ENCODE data around the gene DENND1A. TPM values are rescaled to one million over a fixed set of nuclear protein-coding genes. Genes with fewer than 3 reads are reported as not detected.

The DENND1A gene
- total and polyA plus RNA-seq, 2 experiments from 2014 or later, result 13.1 to 28.7 TPM

DNA sequence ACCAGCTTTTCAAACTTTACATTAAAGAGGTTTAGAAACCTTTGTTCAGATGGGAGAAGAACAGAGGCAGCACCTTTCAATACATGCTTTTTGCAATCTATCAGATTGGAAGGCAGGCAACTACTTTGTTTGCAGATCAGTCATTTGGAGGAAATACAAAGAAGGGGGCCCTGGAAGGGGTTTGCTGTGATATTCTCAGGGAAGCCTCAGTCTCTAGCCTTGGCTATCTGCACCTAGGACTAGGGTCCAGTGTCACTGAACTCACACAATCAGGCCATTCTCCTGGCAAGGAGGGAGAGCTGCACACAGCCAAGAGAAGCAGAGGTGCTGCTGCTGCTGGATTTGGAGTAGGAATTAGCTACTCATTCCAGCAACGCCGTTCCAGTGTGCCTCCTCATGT lies 494.5 kb downstream of the DENND1A start (continued):
- TF ChIP-seq, protein P1, sequence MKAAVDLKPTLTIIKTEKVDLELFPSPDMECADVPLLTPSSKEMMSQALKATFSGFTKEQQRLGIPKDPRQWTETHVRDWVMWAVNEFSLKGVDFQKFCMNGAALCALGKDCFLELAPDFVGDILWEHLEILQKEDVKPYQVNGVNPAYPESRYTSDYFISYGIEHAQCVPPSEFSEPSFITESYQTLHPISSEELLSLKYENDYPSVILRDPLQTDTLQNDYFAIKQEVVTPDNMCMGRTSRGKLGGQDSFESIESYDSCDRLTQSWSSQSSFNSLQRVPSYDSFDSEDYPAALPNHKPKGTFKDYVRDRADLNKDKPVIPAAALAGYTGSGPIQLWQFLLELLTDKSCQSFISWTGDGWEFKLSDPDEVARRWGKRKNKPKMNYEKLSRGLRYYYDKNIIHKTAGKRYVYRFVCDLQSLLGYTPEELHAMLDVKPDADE (IDR thresholded peaks at IDR 0.05), result no peak
- TF ChIP-seq STAT1 (IDR thresholded peaks at IDR 0.05; ENCODE audit: unreplicated experiment) (no peak), ZNF114 (CRISPR knock-in tag; IDR thresholded peaks at IDR 0.05) (no peak)

DNA sequence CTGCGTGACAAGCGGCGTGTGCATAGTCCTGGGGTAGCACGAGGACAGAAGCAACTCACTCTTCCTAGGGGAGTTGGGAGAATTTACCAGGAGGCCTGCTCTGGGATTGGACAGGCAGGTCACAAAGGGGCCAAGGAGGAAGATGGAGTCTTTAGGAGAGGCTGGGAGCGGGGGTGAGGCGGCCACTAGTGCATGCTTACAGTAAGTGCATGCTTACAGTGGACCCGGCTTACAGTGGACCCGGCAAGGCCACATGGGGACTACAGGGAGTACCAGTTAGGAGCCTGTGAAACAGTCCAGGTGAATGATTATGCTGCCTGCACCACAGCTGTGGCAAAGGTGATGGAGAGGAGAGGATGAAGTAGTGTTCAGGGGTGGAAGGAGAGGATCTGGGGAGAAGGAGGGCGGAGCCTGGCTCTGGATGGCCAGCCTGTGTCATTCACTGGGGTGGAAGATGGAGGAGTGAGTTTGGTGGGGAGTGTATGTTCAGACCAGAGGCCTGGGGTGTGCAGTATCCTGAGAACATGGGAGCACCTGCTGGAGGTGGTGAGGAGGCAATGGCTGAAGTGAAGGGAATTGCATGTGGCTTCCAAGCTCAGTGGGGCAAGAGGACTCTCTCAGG lies 495.2 kb downstream of the DENND1A start:
- no peak overlapping the region for H3K4me3 ChIP-seq
- peaks cover 19% of the 10 kb centered on the region for H3K4me1 ChIP-seq (ENCODE audit: insufficient read depth)
- Mint-ChIP-seq H3K36me3 (ENCODE audit: low read depth) (peaks cover 10% of the 10 kb centered on the region), H3K27ac (no peak overlapping the region), H3K4me1 (peaks cover 22% of the 10 kb centered on the region), H3K4me3 (no peak overlapping the region), H3K9me3 (no peaks in the 10 kb centered on the region; the same call in 2 of the 3 replicates), H3K27me3 (ENCODE audit: insufficient read depth, low read depth, poor library complexity) (peaks cover 5% of the 10 kb centered on the region)
- DNase-seq (ENCODE audit: low spot score) (peak; percentile 84), ATAC-seq (peak; percentile 95)
- no peaks in the 10 kb centered on the region for H3F3A ChIP-seq (replicated peaks; ENCODE audit: low read depth)
- H3K9me2 ChIP-seq (ENCODE audit: insufficient read depth), result no peaks in the 10 kb centered on the region
- H2AFZ ChIP-seq, result no peak overlapping the region
- H3K27ac ChIP-seq (ENCODE audit: low read depth), result no peak overlapping the region
- TF ChIP-seq STAT1 (IDR thresholded peaks at IDR 0.05; ENCODE audit: unreplicated experiment) (no peak), ZNF114 (CRISPR knock-in tag; IDR thresholded peaks at IDR 0.05) (no peak), JUNB (IDR thresholded peaks at IDR 0.05; ENCODE audit: unreplicated experiment) (no peak)
- TF ChIP-seq, protein P2, sequence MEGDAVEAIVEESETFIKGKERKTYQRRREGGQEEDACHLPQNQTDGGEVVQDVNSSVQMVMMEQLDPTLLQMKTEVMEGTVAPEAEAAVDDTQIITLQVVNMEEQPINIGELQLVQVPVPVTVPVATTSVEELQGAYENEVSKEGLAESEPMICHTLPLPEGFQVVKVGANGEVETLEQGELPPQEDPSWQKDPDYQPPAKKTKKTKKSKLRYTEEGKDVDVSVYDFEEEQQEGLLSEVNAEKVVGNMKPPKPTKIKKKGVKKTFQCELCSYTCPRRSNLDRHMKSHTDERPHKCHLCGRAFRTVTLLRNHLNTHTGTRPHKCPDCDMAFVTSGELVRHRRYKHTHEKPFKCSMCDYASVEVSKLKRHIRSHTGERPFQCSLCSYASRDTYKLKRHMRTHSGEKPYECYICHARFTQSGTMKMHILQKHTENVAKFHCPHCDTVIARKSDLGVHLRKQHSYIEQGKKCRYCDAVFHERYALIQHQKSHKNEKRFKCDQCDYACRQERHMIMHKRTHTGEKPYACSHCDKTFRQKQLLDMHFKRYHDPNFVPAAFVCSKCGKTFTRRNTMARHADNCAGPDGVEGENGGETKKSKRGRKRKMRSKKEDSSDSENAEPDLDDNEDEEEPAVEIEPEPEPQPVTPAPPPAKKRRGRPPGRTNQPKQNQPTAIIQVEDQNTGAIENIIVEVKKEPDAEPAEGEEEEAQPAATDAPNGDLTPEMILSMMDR (conservative IDR thresholded peaks at IDR 0.05; ENCODE audit: low read depth in 2 of 2), result peak; percentile 45 to 59
- H3K36me3 ChIP-seq (ENCODE audit: insufficient read depth), result no peaks in the 10 kb centered on the region
- H3K79me2 ChIP-seq (replicated peaks; ENCODE audit: insufficient read depth), result no peaks in the 10 kb centered on the region
- no peaks in the 10 kb centered on the region for H3K27me3 ChIP-seq (ENCODE audit: insufficient read depth)
- no peak overlapping the region for H3K4me2 ChIP-seq
- no peaks in the 10 kb centered on the region for H4K20me1 ChIP-seq (replicated peaks; ENCODE audit: insufficient read depth)

DNA sequence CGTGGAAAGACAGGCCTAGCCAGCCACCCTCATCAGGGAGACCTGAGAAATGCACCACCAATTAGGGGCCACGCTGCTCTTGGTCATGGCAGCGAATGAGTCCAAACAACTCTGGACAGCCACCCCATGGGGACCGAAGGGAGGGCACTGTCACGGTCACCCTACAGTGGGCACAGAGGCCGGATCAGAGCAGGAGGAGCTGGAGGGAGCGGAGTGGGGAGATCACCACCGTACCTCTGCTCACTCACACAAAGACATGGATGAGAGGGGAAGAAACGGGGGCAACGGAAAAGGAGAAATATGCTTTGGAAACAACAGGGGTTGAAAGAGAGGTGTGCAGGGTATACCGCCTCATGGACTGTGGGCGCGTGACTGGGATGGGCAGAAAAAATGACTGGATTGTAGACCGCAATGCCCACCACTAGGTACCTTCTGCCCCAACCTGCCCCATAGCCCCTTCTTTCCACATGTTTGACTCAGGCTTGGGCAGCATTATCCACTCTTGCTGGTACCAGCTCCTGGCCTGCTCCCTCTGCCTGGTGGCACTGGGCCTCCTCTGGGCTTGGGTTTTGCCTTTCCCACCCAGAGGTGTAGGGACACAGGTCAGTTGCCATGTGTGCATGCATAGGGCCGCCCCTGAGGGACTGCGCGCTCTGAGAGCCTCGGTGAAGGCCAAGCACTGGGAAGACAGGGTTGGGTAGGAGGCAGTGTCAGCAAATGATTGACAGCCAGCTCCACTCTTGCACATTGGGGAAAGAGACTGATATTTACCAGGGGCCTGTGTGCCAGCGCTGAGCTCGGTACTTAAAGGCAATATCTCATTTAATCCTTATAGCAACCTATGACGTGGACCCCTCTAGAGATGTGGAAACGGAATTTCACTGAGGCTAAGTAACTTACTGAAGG lies 497.3 kb downstream of the DENND1A start:
- H3K4me3 Mint-ChIP-seq, result no peak overlapping the region
- H3K36me3 Mint-ChIP-seq (ENCODE audit: low read depth), result peaks cover 12% of the 10 kb centered on the region
- Histone ChIP-seq H2AFZ (no peak overlapping the region), H3K4me2 (no peak overlapping the region), H3K9me2 (ENCODE audit: insufficient read depth) (no peaks in the 10 kb centered on the region), H3K27me3 (ENCODE audit: insufficient read depth) (no peaks in the 10 kb centered on the region), H3F3A (replicated peaks; ENCODE audit: low read depth) (no peaks in the 10 kb centered on the region), H3K79me2 (replicated peaks; ENCODE audit: insufficient read depth) (no peaks in the 10 kb centered on the region), H3K27ac (ENCODE audit: low read depth) (no peak overlapping the region), H4K20me1 (replicated peaks; ENCODE audit: insufficient read depth) (no peaks in the 10 kb centered on the region), H3K4me3 (no peak overlapping the region), H3K36me3 (ENCODE audit: insufficient read depth) (no peaks in the 10 kb centered on the region), H3K4me1 (ENCODE audit: insufficient read depth) (peaks cover 2% of the 10 kb centered on the region; the same call in 1 of the 2 replicates)
- H3K27me3 Mint-ChIP-seq (ENCODE audit: insufficient read depth, low read depth, poor library complexity), result peaks cover 3% of the 10 kb centered on the region
- DNase-seq (ENCODE audit: low spot score) (no peak), ATAC-seq (no peak)
- H3K9me3 Mint-ChIP-seq, result no peaks in the 10 kb centered on the region; the same call in 1 of the 3 replicates
- no peak overlapping the region for H3K27ac Mint-ChIP-seq
- peaks cover 3% of the 10 kb centered on the region; the same call in 2 of the 3 replicates for H3K4me1 Mint-ChIP-seq
- TF ChIP-seq, protein P2 (conservative IDR thresholded peaks at IDR 0.05; ENCODE audit: low read depth in 2 of 2), result no peak
- TF ChIP-seq STAT1 (IDR thresholded peaks at IDR 0.05; ENCODE audit: unreplicated experiment), result no peak
- TF ChIP-seq EZH2phosphoT487 (IDR thresholded peaks at IDR 0.05; ENCODE audit: unreplicated experiment), result no peak
- TF ChIP-seq EZH2 (IDR thresholded peaks at IDR 0.05; ENCODE audit: low read depth, unreplicated experiment), result no peak
- TF ChIP-seq CREB1 (CRISPR knock-in tag; IDR thresholded peaks at IDR 0.05; ENCODE audit: low read depth), result no peak
- TF ChIP-seq, protein P3, sequence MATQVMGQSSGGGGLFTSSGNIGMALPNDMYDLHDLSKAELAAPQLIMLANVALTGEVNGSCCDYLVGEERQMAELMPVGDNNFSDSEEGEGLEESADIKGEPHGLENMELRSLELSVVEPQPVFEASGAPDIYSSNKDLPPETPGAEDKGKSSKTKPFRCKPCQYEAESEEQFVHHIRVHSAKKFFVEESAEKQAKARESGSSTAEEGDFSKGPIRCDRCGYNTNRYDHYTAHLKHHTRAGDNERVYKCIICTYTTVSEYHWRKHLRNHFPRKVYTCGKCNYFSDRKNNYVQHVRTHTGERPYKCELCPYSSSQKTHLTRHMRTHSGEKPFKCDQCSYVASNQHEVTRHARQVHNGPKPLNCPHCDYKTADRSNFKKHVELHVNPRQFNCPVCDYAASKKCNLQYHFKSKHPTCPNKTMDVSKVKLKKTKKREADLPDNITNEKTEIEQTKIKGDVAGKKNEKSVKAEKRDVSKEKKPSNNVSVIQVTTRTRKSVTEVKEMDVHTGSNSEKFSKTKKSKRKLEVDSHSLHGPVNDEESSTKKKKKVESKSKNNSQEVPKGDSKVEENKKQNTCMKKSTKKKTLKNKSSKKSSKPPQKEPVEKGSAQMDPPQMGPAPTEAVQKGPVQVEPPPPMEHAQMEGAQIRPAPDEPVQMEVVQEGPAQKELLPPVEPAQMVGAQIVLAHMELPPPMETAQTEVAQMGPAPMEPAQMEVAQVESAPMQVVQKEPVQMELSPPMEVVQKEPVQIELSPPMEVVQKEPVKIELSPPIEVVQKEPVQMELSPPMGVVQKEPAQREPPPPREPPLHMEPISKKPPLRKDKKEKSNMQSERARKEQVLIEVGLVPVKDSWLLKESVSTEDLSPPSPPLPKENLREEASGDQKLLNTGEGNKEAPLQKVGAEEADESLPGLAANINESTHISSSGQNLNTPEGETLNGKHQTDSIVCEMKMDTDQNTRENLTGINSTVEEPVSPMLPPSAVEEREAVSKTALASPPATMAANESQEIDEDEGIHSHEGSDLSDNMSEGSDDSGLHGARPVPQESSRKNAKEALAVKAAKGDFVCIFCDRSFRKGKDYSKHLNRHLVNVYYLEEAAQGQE (IDR thresholded peaks at IDR 0.05; ENCODE audit: unreplicated experiment), result no peak
- TF ChIP-seq JUNB (IDR thresholded peaks at IDR 0.05; ENCODE audit: unreplicated experiment), result no peak
